DOHH2 (cell line): ENCODE measurements around the gene TESK2.

Experiments used
- CTCF ChIP-seq: fragments of 200-600 bp; sonication (generic); IDR thresholded peaks from one replicate; pipeline ENCODE4 v1.5.1; 2014; ENCODE audit warnings: antibody characterized with exemption, mild to moderate bottlenecking, low read depth, low read length; ENCODE audit not compliant: poor library complexity, severe bottlenecking
- EZH2phosphoT487 ChIP-seq: fragments of 200-600 bp; sonication (generic); IDR thresholded peaks from 2 replicates; pipeline ENCODE4 v1.6.1; 2017; ENCODE audit warnings: borderline replicate concordance, mild to moderate bottlenecking, antibody characterized with exemption, low read length, moderate library complexity, mixed read lengths

GRCh38 chr1:45507195-45507594, 16.2 kb upstream of the TESK2 start:
- TF ChIP-seq CTCF (no peak), EZH2phosphoT487 (no peak)
